ENCODE data around the gene SULF2.

Gene SULF2

GRCh38 chr20:47667531-47668312, 117.6 kb downstream of the SULF2 start:
- no peak for DNase-seq

- no peak for DNase-seq
These were observed 118.2 kb downstream of the SULF2 start for GRCh38 chr20:47667086-47667485.

GRCh38 chr20:47666304-47666703, 119.0 kb downstream of the SULF2 start:
- no peak for DNase-seq

- no peak for DNase-seq
These were observed 119.9 kb downstream of the SULF2 start for GRCh38 chr20:47665221-47665991.

GRCh38 chr20:47664744-47665143, 120.5 kb downstream of the SULF2 start:
- no peak for DNase-seq

- DNase-seq: no peak
These were observed 121.2 kb downstream of the SULF2 start for GRCh38 chr20:47664068-47664437.

GRCh38 chr20:47663354-47664067, 121.8 kb downstream of the SULF2 start:
- DNase-seq: peak; percentile 69

GRCh38 chr20:47662483-47663353, 122.6 kb downstream of the SULF2 start:
- no peak for DNase-seq

GRCh38 chr20:47661714-47662113, 123.6 kb downstream of the SULF2 start:
- DNase-seq: no peak

GRCh38 chr20:47660983-47661700, 124.1 kb downstream of the SULF2 start:
- no peak for DNase-seq

- DNase-seq: no peak
These were observed 124.7 kb downstream of the SULF2 start for GRCh38 chr20:47660602-47660905.

- no peak for DNase-seq
These were observed 125.2 kb downstream of the SULF2 start for GRCh38 chr20:47659904-47660601.

- no peak for DNase-seq
These were observed 129.0 kb downstream of the SULF2 start for GRCh38 chr20:47656318-47656717.

- no peak for DNase-seq
These were observed 129.6 kb downstream of the SULF2 start for GRCh38 chr20:47655635-47656034.

- DNase-seq: no peak
These were observed 130.9 kb downstream of the SULF2 start for GRCh38 chr20:47654370-47654769.

GRCh38 chr20:47653869-47654268, 131.4 kb downstream of the SULF2 start:
- DNase-seq: no peak

- no peak for DNase-seq
These were observed 132.5 kb downstream of the SULF2 start for GRCh38 chr20:47652794-47653193.

- DNase-seq: no peak
These were observed 133.0 kb downstream of the SULF2 start for GRCh38 chr20:47652301-47652700.

- no peak for DNase-seq
These were observed 136.3 kb downstream of the SULF2 start for GRCh38 chr20:47648943-47649342.

- DNase-seq: no peak
These were observed 137.3 kb downstream of the SULF2 start for GRCh38 chr20:47647994-47648393.

- DNase-seq: no peak
These were observed 139.6 kb downstream of the SULF2 start for GRCh38 chr20:47645632-47646031.

GRCh38 chr20:47642624-47643023, 142.7 kb downstream of the SULF2 start:
- no peak for DNase-seq

Measured in activated CD4-positive, alpha-beta T cell treated with anti-CD3 and anti-CD28 coated beads, Interleukin-2, amount 50 U/mL, for 1 hour (primary cell).